Psoas muscle (tissue), 8 donors: ENCODE results near the gene C17orf50. TPM values are rescaled to one million over a fixed set of nuclear protein-coding genes. Genes with fewer than 3 reads are reported as not detected.

Source experiments
- ATAC-seq, 4 donors: fragments of 200-7000 bp; cut with Tn5 transposase; one replicate each; pipeline ENCODE4 v1.9.1; 2020; ENCODE audit warnings: moderate library complexity in 3 of 4, mild to moderate bottlenecking in 2 of 4
- DNase-seq, 2 donors: peaks; one replicate each; pipeline ENCODE4 v3.0.0-alpha.2; 2020
- H3K27ac ChIP-seq: fragments of 200-600 bp; one replicate; pipeline ENCODE4 v1.8.0; 2022
- H3K27me3 ChIP-seq, 3 donors: fragments of 200-600 bp in 1 of 3; one replicate each; pipeline versions ENCODE4 v1.6.1 to v1.8.0; 2013 to 2022; ENCODE audit warnings: low read length in 2 of 3, mild to moderate bottlenecking in 2 of 3, moderate library complexity in 1 of 3; ENCODE audit not compliant: insufficient read depth in 3 of 3
- H3K36me3 ChIP-seq, 2 donors: fragments of 200-600 bp in 1 of 2; one replicate each; pipeline versions ENCODE4 v1.6.1 to v1.8.0; 2013 to 2022; ENCODE audit warnings: low read depth in 1 of 2, mild to moderate bottlenecking in 1 of 2, moderate library complexity in 1 of 2; ENCODE audit not compliant: insufficient read depth in 1 of 2
- H3K4me1 ChIP-seq: fragments of 200-600 bp; one replicate; pipeline ENCODE4 v1.8.0; 2022
- H3K4me3 ChIP-seq: fragments of 200-600 bp; one replicate; pipeline ENCODE4 v1.8.0; 2022; ENCODE audit warnings: mild to moderate bottlenecking
- H3K9me3 ChIP-seq: fragments of 200-600 bp; one replicate; pipeline ENCODE4 v1.8.0; 2022
- WGBS, 3 donors: extraction: QIAGEN DNeasy Blood & Tissue Kit; methylation state at CpG; one replicate each; pipeline versions ENCODE4 v1.1.6 to v1.1.7; 2013; 5-methylcytosine and 5-hydroxymethylcytosine counted together
- intact Hi-C, 2 donors: fragments of 100-400 bp; cut with DNase I; formaldehyde crosslinking; loops; one replicate each; pipeline versions ENCODE4 v1.11.0 to v1.14.2; 2022
- polyA plus RNA-seq, 3 donors: library from polyadenylated mRNA; stranded (reverse); fragments of 200-250 nt; gene quantifications; one replicate each; pipeline ENCODE4 v1.2.3, GENCODE V29; 2013
- total RNA-seq, 4 donors: library from RNA; stranded (reverse); fragmentation: NEBNext Ultra II Directional in 2 of 4; extraction: Animal tissue kit (Norgen Biotek cat#: 25700) in 2 of 4; gene quantifications; one replicate each; pipeline versions ENCODE4 v1.2.1 to v1.2.4, GENCODE V29; 2021 to 2023
- TF ChIP-seq, protein P1 (sequence below): fragments of 200-600 bp; IDR thresholded peaks from one replicate; pipeline ENCODE4 v1.8.0; 2022; ENCODE audit warnings: antibody characterized with exemption
- donor health status: healthy with polysubstance abuse.
- donor health status: DM: no; HTN: no; CAD: no; lungs with moderate emphysema.
- donor health status: Bipolar disorder and iron deficiency.
- donor health status: healthy.
- donor health status: DM: yes; HTN: yes; CAD: no.
- donor health status: DM: no; HTN: no; CAD: no.
- donor health status: DM: no; HTN: no; CAD: no.
- donor health status: DM: yes; HTN: yes; CAD: no.

C17orf50 gene
- total and polyA plus RNA-seq, 7 donors = 0.08 TPM; not detected in 6

DNA sequence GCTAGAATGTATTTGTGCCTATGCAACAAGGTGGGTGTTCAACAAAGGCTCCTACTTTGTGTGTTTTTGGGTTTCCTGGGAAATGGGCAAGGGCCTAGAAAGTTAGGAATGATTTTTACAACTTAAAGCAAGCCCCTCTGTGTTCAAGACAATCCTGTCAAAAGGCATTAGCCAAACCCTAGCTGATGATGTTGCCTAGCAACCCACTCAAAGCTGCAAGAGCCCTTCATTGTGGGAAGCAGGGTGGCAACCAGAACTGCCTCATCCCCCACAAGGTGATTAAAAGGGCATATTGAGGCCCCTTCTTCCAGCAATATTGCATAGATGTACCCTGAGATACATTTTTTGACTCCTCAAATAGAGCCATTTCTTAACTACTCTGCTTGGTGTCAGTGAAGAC lies 45.3 kb upstream of the C17orf50 start:
- H3K4me3 ChIP-seq = no peak overlapping the region
- no peak overlapping the region for H3K27ac ChIP-seq
- intact Hi-C loops = no loop called here
- no peaks in the 10 kb centered on the region for H3K9me3 ChIP-seq
- no peak for DNase-seq
- no peak for ATAC-seq
- H3K4me1 ChIP-seq = peaks cover 46% of the 10 kb centered on the region
- H3K27me3 ChIP-seq = no peaks in the 10 kb centered on the region
- TF ChIP-seq, protein P1, sequence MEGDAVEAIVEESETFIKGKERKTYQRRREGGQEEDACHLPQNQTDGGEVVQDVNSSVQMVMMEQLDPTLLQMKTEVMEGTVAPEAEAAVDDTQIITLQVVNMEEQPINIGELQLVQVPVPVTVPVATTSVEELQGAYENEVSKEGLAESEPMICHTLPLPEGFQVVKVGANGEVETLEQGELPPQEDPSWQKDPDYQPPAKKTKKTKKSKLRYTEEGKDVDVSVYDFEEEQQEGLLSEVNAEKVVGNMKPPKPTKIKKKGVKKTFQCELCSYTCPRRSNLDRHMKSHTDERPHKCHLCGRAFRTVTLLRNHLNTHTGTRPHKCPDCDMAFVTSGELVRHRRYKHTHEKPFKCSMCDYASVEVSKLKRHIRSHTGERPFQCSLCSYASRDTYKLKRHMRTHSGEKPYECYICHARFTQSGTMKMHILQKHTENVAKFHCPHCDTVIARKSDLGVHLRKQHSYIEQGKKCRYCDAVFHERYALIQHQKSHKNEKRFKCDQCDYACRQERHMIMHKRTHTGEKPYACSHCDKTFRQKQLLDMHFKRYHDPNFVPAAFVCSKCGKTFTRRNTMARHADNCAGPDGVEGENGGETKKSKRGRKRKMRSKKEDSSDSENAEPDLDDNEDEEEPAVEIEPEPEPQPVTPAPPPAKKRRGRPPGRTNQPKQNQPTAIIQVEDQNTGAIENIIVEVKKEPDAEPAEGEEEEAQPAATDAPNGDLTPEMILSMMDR = no peak
- peaks cover 3 to 25% of the 10 kb centered on the region in 2 donors for H3K36me3 ChIP-seq

DNA sequence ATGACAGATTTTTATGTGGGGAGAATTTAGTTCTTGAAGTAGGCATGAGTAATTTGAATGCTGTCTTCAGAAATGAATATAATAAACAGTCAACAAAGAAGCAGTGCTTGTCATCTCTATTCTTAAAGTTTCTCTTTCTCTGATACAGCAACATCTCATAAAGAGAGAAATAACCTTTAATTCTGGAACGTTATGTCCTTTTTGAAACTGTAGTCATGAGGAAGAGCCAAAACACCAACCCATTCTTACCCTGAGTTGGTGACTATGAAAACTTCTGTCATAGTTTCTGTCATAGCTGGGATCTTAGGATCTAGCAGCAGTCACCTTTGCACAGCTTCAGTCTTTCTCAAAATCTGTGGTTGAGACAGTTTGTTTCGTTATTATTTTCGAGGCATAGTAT lies 44.5 kb upstream of the C17orf50 start:
- H3K36me3 ChIP-seq = peaks cover 3 to 27% of the 10 kb centered on the region in 2 donors
- intact Hi-C loops = no loop called here

DNA sequence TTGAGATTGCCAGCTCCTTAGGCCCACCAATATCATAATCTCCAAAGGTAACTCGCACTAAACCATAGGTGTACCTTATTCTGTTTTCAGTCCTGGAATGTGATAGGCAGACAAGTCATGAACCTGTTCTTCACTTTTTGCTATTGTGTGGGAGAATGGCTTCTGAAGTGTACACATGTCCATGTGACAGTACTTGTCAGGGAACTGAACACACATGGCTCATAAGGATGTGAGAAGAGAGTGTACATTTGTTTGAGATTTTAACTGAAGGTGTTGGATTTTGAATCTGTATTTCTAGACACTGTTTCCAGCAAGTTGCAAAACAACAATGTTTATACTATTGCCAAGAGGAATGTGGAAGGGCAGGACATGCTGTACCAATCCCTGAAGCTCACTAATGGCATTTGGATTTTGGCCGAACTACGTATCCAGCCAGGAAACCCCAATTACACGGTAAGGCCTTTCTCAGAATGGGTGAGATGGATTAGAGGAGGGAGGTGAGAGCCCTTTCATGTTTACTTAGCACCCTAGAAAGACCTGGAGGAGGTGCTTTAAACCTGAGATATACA lies 43.7 kb upstream of the C17orf50 start:
- no peak for DNase-seq
- H3K27ac ChIP-seq = peak overlapping the region; percentile 60
- peaks cover 3 to 35% of the 10 kb centered on the region in 2 donors for H3K36me3 ChIP-seq
- H3K4me1 ChIP-seq = peaks cover 46% of the 10 kb centered on the region
- no peak overlapping the region for H3K4me3 ChIP-seq
- TF ChIP-seq, protein P1 = no peak
- no peaks in the 10 kb centered on the region for H3K27me3 ChIP-seq
- H3K9me3 ChIP-seq = no peaks in the 10 kb centered on the region
- 39 to 46% (median 43%) methylated on average over 4 of the region's 4 CpGs for WGBS, 3 donors
- intact Hi-C loops = no loop called here
- ATAC-seq = peak in 3 of 4 donors; percentile 47 to 62 (median 61)

More for the DNA sequence above, 44.5 kb upstream of the C17orf50 start:
- ATAC-seq (peak in 1 of 4 donors; percentile 3), DNase-seq (no peak)
- H3K4me3 ChIP-seq = no peak overlapping the region
- H3K27me3 ChIP-seq = no peaks in the 10 kb centered on the region
- H3K27ac ChIP-seq = peak overlapping the region; percentile 60
- H3K9me3 ChIP-seq = no peaks in the 10 kb centered on the region
- peaks cover 46% of the 10 kb centered on the region for H3K4me1 ChIP-seq
- 56 to 82% (median 58%) methylated on average over 3 of the region's 3 CpGs for WGBS, 3 donors
- TF ChIP-seq, protein P1 = no peak

DNA sequence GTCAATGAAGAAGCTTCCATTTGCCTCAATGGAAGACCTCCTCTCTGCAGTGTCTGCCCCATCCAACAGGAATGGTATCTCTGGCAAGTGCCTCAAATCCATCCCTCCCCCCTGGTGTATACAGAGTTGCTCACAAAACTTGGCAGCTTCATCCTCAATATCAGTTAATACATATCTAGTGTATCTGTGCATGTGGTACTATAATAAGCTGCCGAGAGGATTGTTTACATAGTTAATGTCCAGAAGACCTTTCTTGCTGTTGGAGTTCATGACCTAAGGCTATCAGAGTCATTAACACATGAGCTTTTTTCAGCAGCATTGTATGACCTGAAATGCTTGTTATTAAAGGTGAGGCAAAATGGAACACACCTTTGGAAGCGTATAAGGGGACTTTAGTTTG lies 43.2 kb upstream of the C17orf50 start:
- Histone ChIP-seq H3K4me3 (no peak overlapping the region), H3K36me3 (peaks cover 3 to 39% of the 10 kb centered on the region in 2 donors), H3K27ac (peak overlapping the region; percentile 60), H3K4me1 (peaks cover 44% of the 10 kb centered on the region), H3K27me3 (no peaks in the 10 kb centered on the region), H3K9me3 (no peaks in the 10 kb centered on the region)
- intact Hi-C loops = no loop called here
- ATAC-seq (peak in 1 of 4 donors; percentile 26), DNase-seq (no peak)
- TF ChIP-seq, protein P1 = no peak
- 36 to 46% (median 37%) methylated on average over 2 of the region's 2 CpGs for WGBS, 3 donors

DNA sequence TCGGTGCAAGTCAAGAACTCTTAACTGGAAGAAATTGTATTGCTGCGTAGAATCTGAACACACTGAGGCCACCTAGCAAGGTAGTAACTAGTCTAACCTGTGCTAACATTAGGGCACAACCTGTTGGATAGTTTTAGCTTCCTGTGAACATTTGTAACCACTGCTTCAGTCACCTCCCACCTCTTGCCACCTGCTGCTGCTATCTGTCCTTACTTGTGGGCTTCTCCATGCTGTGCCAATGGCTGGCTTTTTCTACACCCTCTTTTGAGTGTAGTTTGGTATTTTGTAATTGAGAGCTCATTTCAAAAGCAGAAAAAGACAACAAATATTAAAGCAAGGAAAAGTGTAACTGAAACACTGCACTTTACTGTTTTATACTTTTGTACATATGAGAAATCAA lies 37.0 kb upstream of the C17orf50 start:
- ATAC-seq (no peak), DNase-seq (no peak)
- 96 to 98% (median 98%) methylated on average over 2 of the region's 2 CpGs for WGBS, 3 donors
- Histone ChIP-seq H3K27ac (no peak overlapping the region), H3K4me3 (no peak overlapping the region), H3K36me3 (peaks cover 10 to 60% of the 10 kb centered on the region in 2 donors), H3K9me3 (no peaks in the 10 kb centered on the region), H3K27me3 (no peaks in the 10 kb centered on the region), H3K4me1 (peaks cover 7% of the 10 kb centered on the region)
- TF ChIP-seq, protein P1 = no peak
- intact Hi-C loops = no loop called here
